GM10248 (cell line): ENCODE data around the gene PCAT6.
A peak's percentile ranks its signal among the peaks of the same experiment; 100 is the strongest.

Source experiments
- CTCF ChIA-PET: fragments of 300-600 bp; sonication (Branson Sonifier 250); formaldehyde crosslinking; extraction: SDS; loops from one replicate; lab custom pipeline; 2021; ENCODE audit warnings: antibody characterized with exemption; lab: Yijun Ruan, JAX
- POLR2A ChIA-PET: fragments of 350-650 bp; sonication (Branson Sonifier 250); formaldehyde crosslinking; extraction: SDS; loops from one replicate; lab custom pipeline; 2020; ENCODE audit warnings: antibody characterized with exemption; lab: Yijun Ruan, JAX
- DNase-seq: peaks from one replicate; pipeline ENCODE4 v3.0.0; 2012; ENCODE audit errors: extremely low spot score
- TF ChIP-seq, protein P1 (sequence below): IDR thresholded peaks from 2 replicates; pipeline ENCODE4 v1.5.1; 2012; ENCODE audit warnings: mild to moderate bottlenecking, low read depth; ENCODE audit errors: extremely low read depth, missing control alignments, control extremely low read depth

PCAT6 gene

DNA sequence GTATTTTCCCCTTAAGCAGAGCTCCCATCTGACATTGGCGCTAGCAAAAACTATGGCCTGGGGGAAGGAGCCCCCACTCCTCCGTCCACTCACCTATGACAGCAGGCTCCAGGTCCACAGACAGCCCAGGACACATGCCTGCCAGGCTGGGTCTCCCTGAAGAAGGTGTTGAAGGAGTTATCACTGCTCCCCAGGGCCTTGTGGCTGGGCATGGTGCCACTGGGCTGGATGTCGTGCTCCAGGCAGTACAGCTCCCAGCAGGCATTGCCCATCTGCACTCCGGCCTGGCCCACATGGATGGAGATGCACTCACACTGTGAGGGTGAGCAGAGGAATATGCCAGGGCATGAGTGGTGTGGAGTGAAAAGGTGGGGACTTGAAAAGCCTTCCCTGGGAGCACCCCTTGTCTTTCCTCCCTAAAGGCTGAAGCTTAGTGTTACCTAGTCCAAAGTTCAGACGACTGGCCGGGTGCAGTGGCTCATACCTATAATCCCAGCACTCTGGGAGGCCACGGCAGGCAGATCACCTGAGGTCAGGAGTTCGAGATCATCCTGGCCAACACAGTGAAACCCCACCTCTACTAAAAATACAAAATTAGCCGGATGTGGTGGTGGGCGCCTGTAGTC, 48.1 kb downstream of the PCAT6 start:
- ChIA-PET POLR2A (no interaction called here), CTCF (interaction anchor here (0.9 to 1.9 kb wide), 5 partner anchors 10 to 142 kb away, joined by 3 to 5 read pairs (median 3); no protein-coding TSS in a partner anchor)
- TF ChIP-seq, protein P1, sequence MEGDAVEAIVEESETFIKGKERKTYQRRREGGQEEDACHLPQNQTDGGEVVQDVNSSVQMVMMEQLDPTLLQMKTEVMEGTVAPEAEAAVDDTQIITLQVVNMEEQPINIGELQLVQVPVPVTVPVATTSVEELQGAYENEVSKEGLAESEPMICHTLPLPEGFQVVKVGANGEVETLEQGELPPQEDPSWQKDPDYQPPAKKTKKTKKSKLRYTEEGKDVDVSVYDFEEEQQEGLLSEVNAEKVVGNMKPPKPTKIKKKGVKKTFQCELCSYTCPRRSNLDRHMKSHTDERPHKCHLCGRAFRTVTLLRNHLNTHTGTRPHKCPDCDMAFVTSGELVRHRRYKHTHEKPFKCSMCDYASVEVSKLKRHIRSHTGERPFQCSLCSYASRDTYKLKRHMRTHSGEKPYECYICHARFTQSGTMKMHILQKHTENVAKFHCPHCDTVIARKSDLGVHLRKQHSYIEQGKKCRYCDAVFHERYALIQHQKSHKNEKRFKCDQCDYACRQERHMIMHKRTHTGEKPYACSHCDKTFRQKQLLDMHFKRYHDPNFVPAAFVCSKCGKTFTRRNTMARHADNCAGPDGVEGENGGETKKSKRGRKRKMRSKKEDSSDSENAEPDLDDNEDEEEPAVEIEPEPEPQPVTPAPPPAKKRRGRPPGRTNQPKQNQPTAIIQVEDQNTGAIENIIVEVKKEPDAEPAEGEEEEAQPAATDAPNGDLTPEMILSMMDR: no peak
- DNase-seq: no peak

DNA sequence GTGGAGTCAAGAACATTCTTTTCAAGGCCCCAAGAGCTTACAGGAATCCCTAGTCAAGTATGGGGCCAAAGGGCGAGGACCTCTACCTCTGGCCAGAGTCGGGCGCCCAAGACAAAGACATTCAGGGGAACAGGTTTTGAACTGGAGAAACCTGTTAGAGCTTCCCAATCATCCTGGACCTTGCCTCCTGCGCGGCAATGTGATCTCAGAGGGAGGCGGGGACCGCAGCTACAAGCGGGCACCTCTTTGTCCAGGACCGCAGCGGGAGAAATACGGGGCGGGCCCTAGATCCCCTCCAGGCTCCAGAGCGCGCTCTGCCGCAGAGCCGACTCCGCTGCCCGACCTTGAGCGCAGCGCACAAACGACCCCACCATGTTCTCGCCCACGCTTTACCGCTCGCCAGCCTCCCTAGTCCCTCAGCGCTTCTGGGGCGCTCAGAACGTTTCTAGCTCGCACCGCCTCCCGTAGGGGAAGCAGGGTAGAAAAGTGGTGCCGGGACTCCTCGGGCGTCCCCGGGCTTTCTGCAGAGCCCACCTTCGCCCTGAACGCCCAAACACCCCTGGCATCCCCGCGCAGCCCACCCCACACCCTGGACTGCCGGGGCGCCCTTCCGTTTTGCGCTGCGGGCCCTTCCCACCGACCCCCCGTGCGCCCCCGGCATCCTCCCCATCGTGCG, 50.1 kb downstream of the PCAT6 start:
- TF ChIP-seq, protein P1: no peak
- ChIA-PET CTCF (interaction anchor here (0.8 to 4.6 kb wide), 6 partner anchors 8 to 406 kb away, joined by 3 to 26 read pairs (median 4); no protein-coding TSS in a partner anchor), POLR2A (interaction anchor here (0.7 kb wide), 1 partner anchor 50 kb away, joined by 3 read pairs; the partner anchor contains the start of gene PCAT6)
- peak; percentile 48 for DNase-seq
